Measurements from ENCODE around the gene GLUL. TPM values are rescaled to one million over a fixed set of nuclear protein-coding genes. Genes with fewer than 3 reads are reported as not detected.
A peak's percentile ranks its signal among the peaks of the same experiment; 100 is the strongest.
"Not testable (repeated sequence)": the region's sequence is repeated elsewhere in the genome, so short reads cannot be mapped to it uniquely, and the experiment has no call there.

The GLUL gene
- total RNA-seq, 1 donor from 2014 or later = 151 TPM

- no peak for DNase-seq (ENCODE audit: low read depth)
Measured at GRCh38 chr1:182368358-182368757, 23.2 kb downstream of the GLUL start.

GRCh38 chr1:182367926-182368325 is 23.7 kb downstream of the GLUL start:
- DNase-seq (ENCODE audit: low read depth) = no peak

GRCh38 chr1:182366596-182366995 is 25.0 kb downstream of the GLUL start:
- no peak for DNase-seq (ENCODE audit: low read depth)

GRCh38 chr1:182359645-182360044 is 31.9 kb downstream of the GLUL start:
- DNase-seq (ENCODE audit: low read depth) = no peak

GRCh38 chr1:182357913-182358312 is 33.7 kb downstream of the GLUL start:
- DNase-seq (ENCODE audit: low read depth) = peak; percentile 77

GRCh38 chr1:182357171-182357570 is 34.4 kb downstream of the GLUL start:
- DNase-seq (ENCODE audit: low read depth) = no peak

GRCh38 chr1:182355723-182356098 is 35.9 kb downstream of the GLUL start:
- DNase-seq (ENCODE audit: low read depth) = no peak

- DNase-seq (ENCODE audit: low read depth) = no peak
Measured at GRCh38 chr1:182351790-182352364, 39.7 kb downstream of the GLUL start.

GRCh38 chr1:182350839-182351238 is 40.8 kb downstream of the GLUL start:
- DNase-seq (ENCODE audit: low read depth) = no peak

- peak; percentile 88 for DNase-seq (ENCODE audit: low read depth)
Measured at GRCh38 chr1:182348961-182349747, 42.4 kb downstream of the GLUL start.

GRCh38 chr1:182347019-182347418 is 44.6 kb downstream of the GLUL start:
- no peak for DNase-seq (ENCODE audit: low read depth)

- DNase-seq (ENCODE audit: low read depth) = no peak
Measured at GRCh38 chr1:182340233-182341058, 51.1 kb downstream of the GLUL start.

- no peak for DNase-seq (ENCODE audit: low read depth)
Measured at GRCh38 chr1:182339684-182340083, 51.9 kb downstream of the GLUL start.

- no peak for DNase-seq (ENCODE audit: low read depth)
Measured at GRCh38 chr1:182338806-182339370, 52.7 kb downstream of the GLUL start.

- no peak for DNase-seq (ENCODE audit: low read depth)
Measured at GRCh38 chr1:182337736-182338571, 53.6 kb downstream of the GLUL start.

- no peak for DNase-seq (ENCODE audit: low read depth)
Measured at GRCh38 chr1:182335771-182336566, 55.6 kb downstream of the GLUL start.

- DNase-seq (ENCODE audit: low read depth) = not testable (repeated sequence)
Measured at GRCh38 chr1:182333071-182333571, 58.5 kb downstream of the GLUL start.

- DNase-seq (ENCODE audit: low read depth) = no peak
Measured at GRCh38 chr1:182332261-182333060, 59.1 kb downstream of the GLUL start.

Data from myocyte (in vitro differentiated cells).